HG02981 (cell line): ENCODE data around the gene ITGB6.

ENCODE experiments used
- ATAC-seq: cut with Tn5 transposase; IDR thresholded peaks from one replicate; pipeline ENCODE4 v1.9.1; 2021; ENCODE audit warnings: mild to moderate bottlenecking, moderate library complexity; ENCODE audit not compliant: unreplicated experiment

Gene ITGB6, protein sequence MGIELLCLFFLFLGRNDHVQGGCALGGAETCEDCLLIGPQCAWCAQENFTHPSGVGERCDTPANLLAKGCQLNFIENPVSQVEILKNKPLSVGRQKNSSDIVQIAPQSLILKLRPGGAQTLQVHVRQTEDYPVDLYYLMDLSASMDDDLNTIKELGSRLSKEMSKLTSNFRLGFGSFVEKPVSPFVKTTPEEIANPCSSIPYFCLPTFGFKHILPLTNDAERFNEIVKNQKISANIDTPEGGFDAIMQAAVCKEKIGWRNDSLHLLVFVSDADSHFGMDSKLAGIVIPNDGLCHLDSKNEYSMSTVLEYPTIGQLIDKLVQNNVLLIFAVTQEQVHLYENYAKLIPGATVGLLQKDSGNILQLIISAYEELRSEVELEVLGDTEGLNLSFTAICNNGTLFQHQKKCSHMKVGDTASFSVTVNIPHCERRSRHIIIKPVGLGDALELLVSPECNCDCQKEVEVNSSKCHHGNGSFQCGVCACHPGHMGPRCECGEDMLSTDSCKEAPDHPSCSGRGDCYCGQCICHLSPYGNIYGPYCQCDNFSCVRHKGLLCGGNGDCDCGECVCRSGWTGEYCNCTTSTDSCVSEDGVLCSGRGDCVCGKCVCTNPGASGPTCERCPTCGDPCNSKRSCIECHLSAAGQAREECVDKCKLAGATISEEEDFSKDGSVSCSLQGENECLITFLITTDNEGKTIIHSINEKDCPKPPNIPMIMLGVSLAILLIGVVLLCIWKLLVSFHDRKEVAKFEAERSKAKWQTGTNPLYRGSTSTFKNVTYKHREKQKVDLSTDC

DNA sequence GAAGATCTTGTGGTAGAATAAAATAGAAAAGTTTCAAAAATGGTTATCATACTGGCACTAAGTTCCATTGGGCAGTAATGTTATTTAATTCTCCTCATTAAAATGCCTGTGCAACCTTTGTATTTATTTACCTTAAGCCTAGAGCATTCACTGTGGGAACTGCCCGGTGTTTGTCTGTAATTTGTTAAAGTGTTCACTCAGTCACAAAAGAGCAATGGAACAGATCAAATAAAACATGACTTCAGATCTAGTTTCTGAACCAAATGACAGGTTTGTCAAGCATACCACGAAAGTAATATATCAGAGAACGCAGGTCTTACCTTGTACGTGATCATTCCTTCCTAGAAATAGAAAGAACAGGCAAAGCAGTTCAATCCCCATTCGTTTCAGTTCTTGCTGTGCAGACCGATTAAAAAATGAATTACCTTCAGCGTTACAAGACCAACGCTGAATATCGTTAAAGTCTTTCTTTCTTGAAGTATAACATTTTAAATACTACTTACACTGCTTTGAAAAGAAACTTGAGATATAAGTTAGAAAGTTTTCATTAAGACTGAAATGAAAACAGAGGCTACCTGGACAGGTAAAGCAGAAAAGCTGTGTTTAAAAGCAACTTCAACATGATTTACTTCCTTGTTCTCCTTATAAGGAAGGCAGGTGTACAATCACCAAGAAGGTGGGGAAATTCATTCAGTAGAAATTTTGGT lies at the start of gene ITGB6:
Gene ITGB6 (minus strand): TSS at position 590 of the 707 bp plus-strand sequence. CDS start 209 bp downstream, at position 381.
- ATAC-seq = no peak

DNA sequence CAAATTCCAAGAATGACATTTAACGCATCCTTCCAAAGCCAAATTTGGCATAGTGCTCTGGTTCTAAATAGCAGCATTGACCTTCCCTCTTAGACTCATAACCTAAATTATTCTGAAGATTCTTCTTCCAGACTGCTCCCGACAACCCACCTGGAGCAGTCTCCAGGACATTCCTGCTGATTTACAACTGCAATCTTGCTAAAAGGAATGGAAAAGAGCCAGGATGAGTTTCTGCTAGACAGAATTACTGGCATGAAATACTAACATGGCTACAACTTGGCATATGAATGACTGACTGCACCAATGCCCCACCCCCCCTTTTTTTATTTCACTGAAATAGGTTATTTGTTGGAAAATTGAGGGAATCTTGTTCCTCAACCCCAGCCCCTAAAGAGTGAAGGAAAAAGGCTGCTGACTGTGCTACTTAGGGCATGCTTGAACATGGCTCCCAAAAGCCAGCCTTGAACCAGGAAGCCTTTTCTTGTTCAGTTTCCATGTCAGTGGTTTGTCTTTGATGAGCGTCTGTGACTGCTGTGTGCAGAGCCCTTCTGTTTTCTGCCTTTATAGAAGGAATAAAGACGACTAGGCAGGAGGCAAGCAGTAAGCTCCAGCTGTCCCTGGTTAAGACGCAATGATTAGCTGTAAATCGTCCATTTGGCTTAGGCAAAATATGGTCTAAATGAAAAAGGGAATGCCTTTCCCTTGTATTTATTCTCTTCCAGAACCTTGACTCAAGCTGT lies 47.4 kb upstream of the ITGB6 start:
- no peak for ATAC-seq

DNA sequence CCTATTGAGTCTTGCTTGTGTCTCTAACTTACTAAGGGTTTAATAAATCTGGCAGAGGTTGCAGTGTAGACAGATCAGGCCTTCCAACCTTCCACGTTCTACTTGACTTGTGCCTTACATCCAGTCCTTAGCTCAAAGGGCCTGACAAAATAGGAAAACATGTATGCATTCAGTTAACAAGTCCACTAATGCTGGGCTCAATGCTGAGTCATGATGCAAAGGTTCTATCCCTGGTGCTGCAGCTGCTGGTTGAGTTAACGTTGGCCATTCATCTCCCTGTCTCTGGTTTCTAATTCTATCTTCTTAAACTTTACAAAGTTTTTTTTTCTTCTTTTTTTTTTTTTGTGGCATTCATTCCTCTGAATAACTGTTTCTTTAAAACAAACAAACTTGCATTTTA lies 46.3 kb upstream of the ITGB6 start:
- ATAC-seq = no peak

DNA sequence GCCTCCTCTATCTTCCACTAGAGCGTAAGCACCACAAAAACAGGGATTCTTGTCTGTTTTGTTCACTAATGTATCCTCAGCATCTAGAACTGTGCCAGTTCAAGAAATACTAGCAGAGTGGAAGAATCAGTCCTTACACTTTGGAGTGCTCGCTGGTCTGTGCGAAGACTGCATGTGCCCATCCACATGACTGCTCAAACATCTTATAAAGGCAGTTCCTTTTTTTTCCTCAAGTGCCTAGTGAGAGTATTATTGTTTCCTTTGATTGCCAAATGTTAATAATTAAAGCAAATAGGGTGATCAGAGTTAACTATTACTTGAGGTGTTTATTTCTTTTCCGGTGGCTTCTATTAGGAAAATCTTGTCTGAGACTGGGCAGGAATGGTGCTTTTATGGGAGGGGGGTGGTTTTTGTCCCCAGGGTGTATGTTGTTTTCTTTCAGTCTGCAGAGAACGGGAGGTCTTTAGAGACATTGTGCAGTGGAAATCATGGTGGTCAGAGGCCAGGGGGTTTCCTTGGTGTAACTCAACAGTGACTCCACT lies 45.6 kb upstream of the ITGB6 start:
- no peak for ATAC-seq

DNA sequence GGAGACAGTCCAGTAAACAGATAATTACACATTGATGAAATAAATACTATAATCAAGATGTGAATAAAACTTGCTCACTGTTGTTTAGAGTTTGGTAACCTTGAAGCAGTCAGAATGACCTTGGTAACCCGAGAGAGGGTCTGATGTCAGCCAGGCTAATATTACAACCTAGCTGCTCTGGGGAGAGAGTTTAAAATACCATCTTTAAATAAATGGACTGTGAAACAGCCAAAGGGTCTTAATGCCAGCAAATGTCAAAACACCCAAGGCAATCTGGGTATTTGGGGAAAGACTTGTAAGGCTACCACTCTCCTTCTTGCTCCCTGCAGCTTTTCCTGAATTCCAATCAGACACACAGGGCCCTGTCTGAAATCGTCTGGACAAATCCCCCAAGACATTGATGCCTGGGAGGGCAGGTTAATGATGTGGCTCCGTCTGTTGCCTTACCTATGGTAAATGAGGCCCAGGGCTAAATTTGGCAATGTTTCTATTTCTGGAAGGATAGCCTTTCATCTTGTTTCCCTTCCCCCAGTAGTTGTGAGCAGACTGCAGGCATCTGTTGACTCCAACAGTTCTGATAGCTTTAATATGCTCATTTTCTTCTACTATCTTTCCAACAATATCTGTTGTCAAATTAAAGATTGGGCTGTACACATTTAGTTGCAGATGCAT lies 43.0 kb upstream of the ITGB6 start:
- no peak for ATAC-seq

DNA sequence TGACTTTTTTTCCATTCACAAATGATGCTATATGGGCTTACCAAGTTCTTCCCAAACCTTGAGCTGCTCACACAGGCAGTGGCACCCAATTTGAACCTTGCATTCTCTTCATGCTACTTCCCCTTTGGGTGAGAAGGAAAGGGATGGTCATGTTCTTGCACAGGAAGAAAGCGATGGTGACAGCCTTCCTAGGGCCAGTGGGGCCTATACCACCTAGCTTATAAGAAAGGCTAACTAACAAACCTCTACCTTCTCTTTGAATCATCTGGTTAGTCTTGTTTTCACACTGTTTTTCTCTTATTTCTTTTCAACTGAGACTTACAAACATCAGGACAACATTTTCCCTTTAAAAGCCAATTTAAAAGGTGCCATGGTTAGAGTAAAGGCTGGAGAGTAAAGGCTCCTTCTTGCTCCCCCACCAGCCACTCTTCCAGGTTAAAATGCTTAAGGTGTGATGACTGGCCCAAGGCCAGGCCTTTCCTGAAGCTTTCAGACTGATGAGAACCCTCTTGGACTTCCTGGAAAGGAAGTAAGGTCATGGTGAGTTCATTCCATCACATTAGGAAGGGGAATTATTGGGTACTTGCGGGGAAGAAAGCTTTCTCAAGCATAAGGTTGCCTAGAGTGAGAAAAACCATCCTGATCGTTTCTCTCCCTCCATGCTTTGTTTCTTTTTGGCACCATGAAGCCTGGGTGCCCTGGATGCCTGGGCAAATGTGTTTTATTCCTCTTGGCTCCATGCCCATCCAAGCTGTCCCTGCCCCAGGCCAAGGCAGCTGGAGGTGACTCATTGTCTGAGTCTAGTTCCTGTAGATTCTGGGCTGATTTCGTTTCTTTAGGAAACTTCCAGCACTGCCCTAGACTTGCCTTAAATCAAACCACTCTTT lies 41.4 kb upstream of the ITGB6 start:
- ATAC-seq = no peak

DNA sequence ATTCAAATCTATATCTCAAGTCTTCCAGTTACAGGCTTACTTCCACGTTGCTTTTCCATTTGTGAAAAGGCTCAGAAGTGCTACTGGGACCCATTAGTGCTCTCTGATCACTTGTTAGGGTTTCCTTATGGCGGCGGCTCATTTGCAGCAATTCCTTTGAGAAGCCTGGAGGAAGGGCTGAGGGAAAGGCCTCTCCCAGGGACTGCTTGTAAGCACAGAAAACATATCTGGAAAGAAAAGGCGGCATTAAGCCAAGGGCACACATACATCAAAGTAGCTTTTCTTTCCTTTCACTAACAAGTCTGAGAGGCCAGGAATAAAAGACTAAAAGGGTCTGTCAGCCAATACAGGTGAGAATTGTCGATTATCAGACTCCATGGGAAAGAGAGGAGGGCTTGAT lies 39.4 kb upstream of the ITGB6 start:
- no peak for ATAC-seq

DNA sequence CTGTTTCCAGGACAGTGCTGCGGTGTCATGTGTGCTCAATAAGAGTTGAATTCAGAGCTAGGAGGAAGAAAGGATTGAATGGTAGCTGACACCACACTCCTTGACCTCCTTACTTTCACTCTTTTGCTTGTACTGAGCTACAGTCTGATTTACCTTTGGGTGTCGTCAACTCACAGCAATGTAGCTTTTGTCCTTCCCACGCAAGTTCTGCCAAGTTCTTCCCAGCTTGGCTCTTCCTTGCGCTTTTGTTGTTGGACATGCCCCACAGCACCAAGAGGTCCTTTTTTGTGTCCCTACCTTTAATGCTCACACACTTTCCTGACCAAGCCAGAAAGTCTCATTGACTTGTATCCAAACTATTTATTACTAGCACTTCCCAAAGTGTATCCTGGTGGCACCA lies 38.3 kb upstream of the ITGB6 start:
- ATAC-seq = no peak

DNA sequence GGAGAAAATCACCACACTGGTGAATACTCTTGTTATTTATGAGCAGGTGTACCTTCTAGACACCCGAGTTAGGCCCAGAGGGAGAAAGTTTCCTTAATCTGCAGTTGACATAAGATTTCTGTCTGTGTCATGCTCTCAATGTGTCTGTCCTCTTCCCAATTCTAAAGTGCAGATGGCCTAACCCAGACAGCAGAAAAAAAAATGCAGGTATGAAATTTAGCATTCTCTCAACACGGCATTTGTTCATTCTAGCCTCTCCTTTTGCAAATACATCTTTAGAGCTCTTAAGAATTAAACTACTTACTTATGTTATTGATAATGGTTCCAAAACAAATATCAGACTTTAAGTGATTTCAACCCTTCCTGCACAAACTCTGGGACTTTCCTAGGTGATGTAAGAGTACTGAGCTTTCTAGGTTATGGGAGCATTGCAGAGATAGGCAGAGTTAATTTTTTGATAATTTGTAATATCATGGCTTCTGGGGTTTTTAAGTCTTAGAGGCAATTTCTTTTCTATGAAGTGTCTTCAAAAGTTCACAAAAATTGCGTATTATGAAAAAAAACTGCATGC lies 32.9 kb upstream of the ITGB6 start:
- ATAC-seq = no peak

DNA sequence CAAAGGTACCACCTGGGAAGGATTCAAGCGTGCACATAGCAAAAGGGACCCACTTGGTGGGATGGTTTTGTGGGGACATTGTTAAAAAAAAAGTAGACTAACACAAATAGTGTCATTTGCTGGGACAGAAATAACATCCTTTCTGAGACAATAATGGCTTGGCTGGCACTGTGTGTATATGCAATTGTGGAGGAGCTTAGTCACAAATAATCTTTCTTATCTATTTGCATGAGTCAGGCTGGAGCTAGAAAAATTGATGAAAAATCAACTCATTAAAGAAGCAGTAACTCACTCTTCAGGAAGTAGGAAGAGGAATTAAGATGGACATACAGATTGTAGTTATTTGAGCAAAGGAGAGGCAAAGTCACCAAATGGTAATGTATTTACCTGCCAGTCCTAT lies 29.5 kb upstream of the ITGB6 start:
- ATAC-seq = no peak

DNA sequence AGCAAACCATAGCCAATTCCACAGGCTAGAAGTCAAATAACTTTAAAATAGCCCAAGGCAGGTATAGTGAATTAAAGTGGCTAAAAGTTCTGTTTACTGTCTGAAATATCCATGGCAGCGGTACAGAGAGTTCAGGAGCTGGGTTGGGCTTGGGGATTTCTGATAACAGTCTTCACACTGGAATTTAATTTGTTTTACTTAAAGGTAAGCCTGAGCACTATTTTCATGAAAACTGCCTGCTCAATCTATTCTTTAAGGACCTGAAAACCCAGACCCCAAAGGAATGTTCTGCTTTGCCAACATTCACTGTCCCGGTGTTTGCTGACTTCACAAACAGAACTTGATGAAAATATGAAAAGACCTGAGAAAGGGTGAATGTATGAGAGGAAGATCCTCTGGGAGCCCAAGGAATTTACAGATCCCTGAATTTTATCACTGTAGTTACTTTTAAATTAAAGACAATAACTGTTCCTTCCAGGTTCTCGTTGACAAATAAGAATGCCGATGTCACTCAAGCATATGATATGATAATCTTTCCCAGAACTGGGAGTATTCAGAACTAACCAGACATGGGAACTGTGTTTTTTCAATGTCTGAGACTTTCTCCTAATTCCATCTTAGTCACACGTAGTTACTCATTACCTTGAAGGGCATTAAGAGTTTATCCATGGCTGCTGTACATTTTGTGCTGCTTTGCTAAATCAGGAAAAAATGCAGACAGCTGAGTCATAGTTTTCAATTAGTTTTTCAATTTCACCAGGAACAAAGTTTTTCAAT lies 28.3 kb upstream of the ITGB6 start:
- ATAC-seq = no peak

DNA sequence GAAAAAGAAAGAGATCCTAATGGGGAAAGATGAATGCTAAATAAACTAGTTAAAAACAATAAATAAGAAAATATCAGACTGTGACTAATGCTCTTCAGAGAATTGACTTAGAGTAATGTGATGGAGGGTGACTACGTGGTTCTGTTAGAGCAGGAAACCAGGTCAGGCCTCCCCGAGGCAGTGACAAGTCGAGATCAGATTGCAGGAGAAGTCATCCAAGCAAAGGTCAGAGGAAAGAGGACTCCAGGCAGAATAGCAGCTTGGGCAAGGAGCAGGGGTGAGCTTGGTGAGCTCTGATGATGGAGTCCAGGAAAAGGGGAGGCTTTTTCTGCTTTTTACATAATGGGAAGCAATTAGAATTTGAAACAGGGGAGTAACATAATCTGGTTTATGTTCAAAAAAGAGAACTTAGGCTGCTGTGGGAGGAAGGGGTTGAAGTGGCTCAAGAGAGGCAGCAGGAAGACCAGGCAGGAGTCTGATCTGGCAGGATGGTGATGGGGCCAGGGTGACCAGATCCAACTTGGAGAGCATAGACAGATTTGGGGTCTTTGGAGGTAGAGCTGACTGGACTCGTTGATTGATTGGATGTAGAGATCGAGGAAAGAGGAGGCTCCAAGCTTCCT lies 27.3 kb upstream of the ITGB6 start:
- no peak for ATAC-seq

DNA sequence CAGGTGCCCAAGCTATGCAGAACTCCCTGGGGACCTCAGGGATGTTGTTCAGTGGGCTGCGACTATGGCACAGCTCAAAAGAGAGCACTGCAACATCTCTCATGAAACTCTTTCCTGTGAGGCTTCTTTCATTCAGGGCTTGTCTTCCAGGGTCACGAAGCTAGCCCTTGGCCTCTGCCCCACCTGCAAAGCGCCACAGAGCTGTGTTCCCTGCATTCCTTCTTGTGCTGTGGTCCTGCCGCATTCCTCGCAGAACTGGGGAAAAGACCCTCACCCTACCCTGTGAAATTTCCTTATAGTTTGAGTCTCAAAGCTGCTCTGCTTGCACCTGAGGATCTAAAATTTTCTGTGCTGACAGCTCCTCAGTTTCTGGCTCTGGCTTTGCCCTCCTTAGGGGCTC lies 26.3 kb upstream of the ITGB6 start:
- ATAC-seq = no peak

DNA sequence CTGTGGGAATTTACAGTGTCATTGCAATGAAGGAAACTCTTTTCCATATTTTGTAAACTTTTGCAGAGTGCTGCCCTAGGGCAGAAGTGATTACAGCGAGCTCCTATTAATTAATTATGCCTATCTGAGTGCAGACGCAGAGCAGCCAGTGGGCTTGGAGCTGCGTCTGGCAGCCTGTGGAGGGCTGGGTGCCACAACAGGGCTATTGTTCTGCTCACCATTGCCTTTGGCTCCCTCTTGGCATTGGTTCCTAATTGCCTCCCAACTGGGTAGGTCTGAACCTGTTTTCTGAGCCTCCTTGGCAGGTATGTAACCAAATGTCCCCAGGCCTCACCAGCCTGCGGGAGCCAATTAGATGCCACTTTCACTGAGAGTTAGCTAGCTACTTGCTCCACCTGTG lies 25.6 kb upstream of the ITGB6 start:
- ATAC-seq = no peak

DNA sequence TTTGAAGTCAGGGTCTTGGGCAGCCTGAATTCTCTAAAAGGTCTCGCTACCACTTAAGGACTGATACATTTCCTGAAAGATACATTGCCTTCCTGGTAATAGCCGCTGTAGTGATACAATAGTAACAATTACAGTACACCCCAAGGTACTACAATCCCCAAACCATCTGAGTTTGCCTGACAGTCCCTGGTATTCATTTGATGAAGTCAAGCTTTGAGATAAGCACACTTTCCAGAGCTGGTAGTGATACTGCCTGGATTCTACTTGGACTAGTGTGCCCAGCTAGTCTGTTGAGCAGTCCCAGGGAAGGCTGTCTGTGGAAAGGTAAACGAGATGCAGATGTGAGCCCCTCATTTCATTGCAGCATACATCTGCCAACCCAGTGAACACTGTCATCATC lies 24.4 kb upstream of the ITGB6 start:
- peak; percentile 5 for ATAC-seq

DNA sequence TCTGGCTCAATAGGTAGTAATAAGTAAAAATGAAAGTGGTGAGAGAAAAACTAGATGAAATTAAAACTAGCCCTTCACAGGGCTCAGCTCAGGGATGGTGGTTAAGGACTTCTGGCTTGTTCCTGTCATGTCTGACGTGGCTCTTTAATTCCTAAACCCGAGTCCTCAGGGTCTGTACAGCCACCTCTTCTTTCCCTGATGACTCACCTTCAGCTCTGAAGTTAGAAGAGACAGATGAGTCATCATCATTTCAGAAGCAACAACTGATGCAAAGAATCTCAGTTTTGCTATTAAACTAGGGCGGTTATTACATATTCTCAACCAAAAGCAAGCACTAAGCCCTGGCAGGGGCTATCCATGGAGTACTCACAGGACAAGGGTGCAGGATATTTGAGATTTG lies 24.0 kb upstream of the ITGB6 start:
- ATAC-seq = peak; percentile 94

DNA sequence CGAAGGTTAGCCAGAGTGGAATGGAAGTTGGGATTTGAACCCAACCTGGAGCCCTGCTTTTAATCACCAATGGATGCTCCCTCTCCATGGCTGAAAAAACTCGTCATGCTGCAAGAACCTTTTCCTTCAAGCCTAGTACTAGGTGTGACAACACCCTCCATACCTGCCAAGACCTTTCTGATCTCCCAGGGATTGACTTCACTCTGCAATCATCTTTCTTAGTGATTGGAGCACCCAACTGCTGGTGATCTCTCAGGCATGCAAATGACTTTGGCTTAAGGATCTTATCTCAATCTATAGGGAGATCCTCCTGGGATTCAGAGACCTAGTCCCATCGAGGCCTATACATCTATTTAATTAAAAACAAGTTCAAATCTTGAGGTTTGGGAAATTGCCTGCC lies 23.5 kb upstream of the ITGB6 start:
- no peak for ATAC-seq
